Neural progenitor cell (in vitro differentiated cells): ENCODE measurements around the gene KCNMA1. TPM values are rescaled to one million over a fixed set of nuclear protein-coding genes. Genes with fewer than 3 reads are reported as not detected.

Source experiments
- DNase-seq: peaks from one replicate; pipeline ENCODE4 v3.0.0-alpha.2; 2016; ENCODE audit warnings: low spot score
- H2AFZ ChIP-seq: fragments of 200-600 bp; sonication (generic); replicated peaks from 2 replicates; pipeline ENCODE4 v1.6.1; 2016; ENCODE audit warnings: antibody characterized with exemption
- H3F3A ChIP-seq: fragments of 200-600 bp; sonication (generic); 2 replicates; pipeline ENCODE4 v1.6.1; 2016; ENCODE audit warnings: antibody characterized with exemption, low read depth
- H3K27ac ChIP-seq: fragments of 200-600 bp; sonication (generic); 2 replicates; pipeline ENCODE4 v1.5.1; 2016; ENCODE audit warnings: mild to moderate bottlenecking
- H3K27me3 ChIP-seq: fragments of 200-600 bp; sonication (generic); 2 replicates; pipeline ENCODE4 v1.6.1; 2016; ENCODE audit warnings: mild to moderate bottlenecking, moderate library complexity
- H3K36me3 ChIP-seq: fragments of 200-600 bp; sonication (generic); 2 replicates; pipeline ENCODE4 v1.5.1; 2016
- H3K4me1 ChIP-seq: fragments of 200-600 bp; sonication (generic); 2 replicates; pipeline ENCODE4 v1.6.1; 2016; ENCODE audit warnings: mixed run types
- H3K4me2 ChIP-seq: fragments of 200-600 bp; sonication (generic); 2 replicates; pipeline ENCODE4 v1.6.1; 2016
- H3K4me3 ChIP-seq: fragments of 200-600 bp; sonication (generic); 2 replicates; pipeline ENCODE4 v1.5.1; 2016
- H3K79me2 ChIP-seq: fragments of 200-600 bp; sonication (generic); 2 replicates; pipeline ENCODE4 v1.6.1; 2016; ENCODE audit warnings: low read depth
- H3K9ac ChIP-seq: fragments of 200-600 bp; sonication (generic); 2 replicates; pipeline ENCODE4 v1.6.1; 2016
- H3K9me3 ChIP-seq: fragments of 200-600 bp; sonication (generic); 2 replicates; pipeline ENCODE4 v1.5.1; 2016; ENCODE audit warnings: low read depth
- H4K20me1 ChIP-seq: fragments of 200-600 bp; sonication (generic); 2 replicates; pipeline ENCODE4 v1.6.1; 2016; ENCODE audit warnings: low read depth
- H3K27ac Mint-ChIP-seq: 3 replicates; pipeline ENCODE4 v1.8.0; 2021; ENCODE audit warnings: mixed read lengths
- H3K27me3 Mint-ChIP-seq: 2 replicates; pipeline ENCODE4 v1.8.0; 2022; ENCODE audit warnings: low read depth, mild to moderate bottlenecking, inconsistent platforms, moderate library complexity, mixed read lengths; ENCODE audit not compliant: insufficient read depth
- H3K36me3 Mint-ChIP-seq: 3 replicates; pipeline ENCODE4 v1.8.0; 2021; ENCODE audit warnings: mixed read lengths
- H3K4me1 Mint-ChIP-seq: 3 replicates; pipeline ENCODE4 v1.8.0; 2021; ENCODE audit warnings: mixed read lengths
- H3K4me3 Mint-ChIP-seq: 3 replicates; pipeline ENCODE4 v1.8.0; 2021; ENCODE audit warnings: mild to moderate bottlenecking, moderate library complexity, mixed read lengths
- H3K9me3 Mint-ChIP-seq: 3 replicates; pipeline ENCODE4 v1.8.0; 2020; ENCODE audit warnings: mixed read lengths
- CTCF ChIP-seq: fragments of 200-600 bp; sonication (generic); IDR thresholded peaks from 2 replicates; pipeline ENCODE4 v1.5.1; 2017; ENCODE audit warnings: antibody characterized with exemption, mild to moderate bottlenecking
- EZH2 ChIP-seq: fragments of 200-600 bp; sonication (generic); IDR thresholded peaks from 2 replicates; pipeline ENCODE4 v1.6.1; 2017; ENCODE audit warnings: antibody characterized with exemption, mild to moderate bottlenecking, moderate library complexity
- EZH2phosphoT487 ChIP-seq: fragments of 200-600 bp; sonication (generic); IDR thresholded peaks from 2 replicates; pipeline ENCODE4 v1.6.1; 2017; ENCODE audit warnings: antibody characterized with exemption
- total RNA-seq: library from RNA; depleted of rRNA; stranded (reverse); fragments of >200 nt; gene quantifications from 2 replicates; pipeline ENCODE4 v1.2.3, GENCODE V29; 2015; ENCODE audit warnings: low replicate concordance

The KCNMA1 gene
- total RNA-seq, 1 donor from 2014 or later = 2.4 TPM

GRCh38 chr10:77417359-77417758 lies 220.2 kb downstream of the KCNMA1 start:
- no peak overlapping the region for H3K4me3 Mint-ChIP-seq
- peaks cover 17% of the 10 kb centered on the region for H3K4me1 Mint-ChIP-seq
- no peaks in the 10 kb centered on the region for H3K36me3 ChIP-seq
- no peaks in the 10 kb centered on the region for H3K9me3 ChIP-seq
- TF ChIP-seq CTCF = no peak
- no peak for TF ChIP-seq EZH2phosphoT487
- TF ChIP-seq EZH2 = no peak
- H4K20me1 ChIP-seq = no peaks in the 10 kb centered on the region
- no peak overlapping the region for H2AFZ ChIP-seq
- no peaks in the 10 kb centered on the region for H3K27me3 ChIP-seq
- H3K27ac ChIP-seq = no peak overlapping the region
- H3K4me2 ChIP-seq = no peak overlapping the region
- no peaks in the 10 kb centered on the region for H3F3A ChIP-seq
- H3K27me3 Mint-ChIP-seq = peaks cover 6% of the 10 kb centered on the region
- H3K9ac ChIP-seq = no peak overlapping the region
- H3K4me1 ChIP-seq = peaks cover 11% of the 10 kb centered on the region
- no peaks in the 10 kb centered on the region for H3K9me3 Mint-ChIP-seq
- no peak overlapping the region for H3K4me3 ChIP-seq
- H3K27ac Mint-ChIP-seq = no peak overlapping the region
- DNase-seq = no peak
- no peaks in the 10 kb centered on the region for H3K36me3 Mint-ChIP-seq
- H3K79me2 ChIP-seq = no peaks in the 10 kb centered on the region

GRCh38 chr10:77416311-77417135 lies 221.1 kb downstream of the KCNMA1 start:
- H3K27ac Mint-ChIP-seq = no peak overlapping the region
- H3K9me3 Mint-ChIP-seq = no peaks in the 10 kb centered on the region
- Histone ChIP-seq H3K9me3 (no peaks in the 10 kb centered on the region), H3K27me3 (no peaks in the 10 kb centered on the region), H3F3A (no peaks in the 10 kb centered on the region), H3K79me2 (no peaks in the 10 kb centered on the region), H3K4me2 (no peak overlapping the region), H3K27ac (no peak overlapping the region), H3K9ac (no peak overlapping the region), H3K4me3 (no peak overlapping the region), H2AFZ (no peak overlapping the region), H3K4me1 (peaks cover 11% of the 10 kb centered on the region), H4K20me1 (no peaks in the 10 kb centered on the region), H3K36me3 (no peaks in the 10 kb centered on the region)
- no peaks in the 10 kb centered on the region for H3K36me3 Mint-ChIP-seq
- TF ChIP-seq EZH2 = no peak
- no peak for TF ChIP-seq CTCF
- TF ChIP-seq EZH2phosphoT487 = no peak
- DNase-seq = no peak
- peaks cover 6% of the 10 kb centered on the region for H3K27me3 Mint-ChIP-seq
- H3K4me1 Mint-ChIP-seq = peaks cover 17% of the 10 kb centered on the region
- H3K4me3 Mint-ChIP-seq = no peak overlapping the region

GRCh38 chr10:77415313-77415960 lies 222.2 kb downstream of the KCNMA1 start:
- DNase-seq = no peak
- H3K36me3 ChIP-seq = no peaks in the 10 kb centered on the region
- Mint-ChIP-seq H3K4me1 (peaks cover 21% of the 10 kb centered on the region), H3K4me3 (no peak overlapping the region), H3K36me3 (no peaks in the 10 kb centered on the region), H3K9me3 (no peaks in the 10 kb centered on the region), H3K27me3 (peaks cover 10% of the 10 kb centered on the region), H3K27ac (peak overlapping the region; percentile 57)
- no peak overlapping the region for H3K27ac ChIP-seq
- no peak overlapping the region for H3K4me2 ChIP-seq
- no peaks in the 10 kb centered on the region for H3F3A ChIP-seq
- TF ChIP-seq EZH2phosphoT487 = no peak
- TF ChIP-seq EZH2 = no peak
- no peak for TF ChIP-seq CTCF
- H3K27me3 ChIP-seq = no peaks in the 10 kb centered on the region
- H3K79me2 ChIP-seq = no peaks in the 10 kb centered on the region
- H3K9me3 ChIP-seq = no peaks in the 10 kb centered on the region
- H4K20me1 ChIP-seq = no peaks in the 10 kb centered on the region
- no peak overlapping the region for H3K4me3 ChIP-seq
- H3K9ac ChIP-seq = no peak overlapping the region
- no peak overlapping the region for H2AFZ ChIP-seq
- peaks cover 11% of the 10 kb centered on the region for H3K4me1 ChIP-seq
